A549 (cell line): ENCODE results near the gene ARHGAP20. TPM values are rescaled to one million over a fixed set of nuclear protein-coding genes. Genes with fewer than 3 reads are reported as not detected.

ENCODE experiments used
- ATAC-seq, 2 experiments: fragments of 200-7000 bp in 1 of 2; fragments of >200 bp in 1 of 2; cut with Nextera tagmentation in 1 of 2; cut with Tn5 transposase in 1 of 2; 3 replicates each; pipeline versions ENCODE4 v1.8.0 to v1.9.1; 2018 to 2020; ENCODE audit warnings: mild to moderate bottlenecking in 1 of 2, moderate library complexity in 1 of 2
- CTCF ChIA-PET: fragments of 300-600 bp; sonication (Branson Sonifier 250); formaldehyde crosslinking; extraction: SDS; loops from one replicate; lab custom pipeline; 2021; ENCODE audit warnings: antibody characterized with exemption, inconsistent platforms; lab: Yijun Ruan, JAX
- POLR2A ChIA-PET: fragments of 350-600 bp; formaldehyde crosslinking; extraction: SDS; loops from one replicate; lab custom pipeline; 2021; ENCODE audit warnings: antibody characterized with exemption, inconsistent platforms; lab: Yijun Ruan, JAX
- DNase-seq, 2 experiments: peaks; one replicate each; pipeline versions ENCODE4 v3.0.0 to v3.0.0-alpha.2; 2011 to 2016; ENCODE audit warnings: low read depth in 1 of 2, low spot score in 1 of 2
- FAIRE-seq: peaks from 2 replicates; lab custom pipeline; 2011; peaks lifted over from hg19 to GRCh38; lab: Jason Lieb, UNC
- H3K27ac ChIP-seq, 2 experiments: fragments of >200 bp; sonication (Bioruptor Twin); formaldehyde crosslinking; 3 replicates each; pipeline ENCODE4 v1.5.1; 2016 to 2017
- H3K4me1 ChIP-seq: fragments of >200 bp; sonication (Bioruptor Twin); formaldehyde crosslinking; 3 replicates; pipeline ENCODE4 v1.6.1; 2016
- H3K4me2 ChIP-seq: fragments of >200 bp; sonication (Bioruptor Twin); formaldehyde crosslinking; 3 replicates; pipeline ENCODE4 v1.6.1; 2016
- H3K4me3 ChIP-seq: fragments of >200 bp; sonication (Bioruptor Twin); formaldehyde crosslinking; 3 replicates; pipeline ENCODE4 v1.5.1; 2016
- H3K9me3 ChIP-seq: fragments of >200 bp; sonication (Bioruptor Twin); formaldehyde crosslinking; 3 replicates; pipeline ENCODE4 v1.6.1; 2016
- BHLHE40 ChIP-seq: IDR thresholded peaks from 2 replicates; pipeline ENCODE4 v1.6.1; 2012; ENCODE audit warnings: low read depth, low read length, inconsistent platforms
- CBX2 ChIP-seq: fragments of 200-600 bp; sonication (generic); IDR thresholded peaks from 2 replicates; pipeline ENCODE4 v1.6.1; 2016; ENCODE audit warnings: low read depth, mild to moderate bottlenecking, borderline replicate concordance
- CEBPB ChIP-seq, 2 experiments: fragments of >200 bp in 1 of 2; sonication (Bioruptor Twin) in 1 of 2; formaldehyde crosslinking in 1 of 2; IDR thresholded peaks; 2 replicates each; pipeline ENCODE4 v1.6.1; 2012 to 2016
- CHD2 ChIP-seq: fragments of 150-350 bp; IDR thresholded peaks from 2 replicates; pipeline ENCODE4 v1.6.1; 2014; ENCODE audit warnings: low read length; ENCODE audit not compliant: partially characterized antibody
- EHF ChIP-seq: fragments of 250-450 bp; sonication (Bioruptor Pico); IDR thresholded peaks from 2 replicates; pipeline ENCODE4 v1.5.0; 2020; ENCODE audit warnings: mild to moderate bottlenecking
- EP300 ChIP-seq, 2 experiments: fragments of >200 bp; sonication (Bioruptor Twin); formaldehyde crosslinking; IDR thresholded peaks; 2 replicates in 1 of 2; 3 replicates in 1 of 2; pipeline ENCODE4 v1.6.1; 2016 to 2017
- ESRRA ChIP-seq: fragments of 150-350 bp; IDR thresholded peaks from 2 replicates; pipeline ENCODE4 v1.6.1; 2014; ENCODE audit warnings: mild to moderate bottlenecking, low read length, borderline replicate concordance
- FOXS1 ChIP-seq: fragments of 250-450 bp; sonication (Bioruptor Pico); IDR thresholded peaks from 2 replicates; pipeline ENCODE4 v1.5.0; 2020; ENCODE audit warnings: mild to moderate bottlenecking, moderate library complexity
- HDAC2 ChIP-seq: fragments of 200-600 bp; sonication (generic); IDR thresholded peaks from 2 replicates; pipeline ENCODE4 v1.6.1; 2016
- HEYL ChIP-seq: fragments of 250-450 bp; sonication (Bioruptor Pico); IDR thresholded peaks from 2 replicates; pipeline ENCODE4 v1.8.0; 2021; ENCODE audit warnings: mild to moderate bottlenecking, moderate library complexity
- HOXB13 ChIP-seq: fragments of 250-450 bp; sonication (Bioruptor Pico); IDR thresholded peaks from 2 replicates; pipeline ENCODE4 v1.5.0; 2020; ENCODE audit warnings: low read depth, mild to moderate bottlenecking, moderate library complexity
- KDM5A ChIP-seq: fragments of 200-600 bp; sonication (generic); IDR thresholded peaks from 2 replicates; pipeline ENCODE4 v1.6.1; 2016; ENCODE audit warnings: antibody characterized with exemption, mild to moderate bottlenecking
- MAFK ChIP-seq: fragments of 450-650 bp; IDR thresholded peaks from 2 replicates; pipeline ENCODE4 v1.6.1; 2014; ENCODE audit not compliant: partially characterized antibody
- MAZ ChIP-seq: fragments of 150-350 bp; IDR thresholded peaks from 2 replicates; pipeline ENCODE4 v1.6.1; 2014; ENCODE audit warnings: antibody characterized with exemption, low read depth, low read length, borderline replicate concordance
- NPAS2 ChIP-seq: fragments of 250-450 bp; sonication (Bioruptor Pico); IDR thresholded peaks from 2 replicates; pipeline ENCODE4 v1.8.0; 2022; ENCODE audit warnings: mild to moderate bottlenecking, moderate library complexity, borderline replicate concordance
- PHF8 ChIP-seq: fragments of 200-600 bp; sonication (generic); IDR thresholded peaks from 2 replicates; pipeline ENCODE4 v1.6.1; 2016; ENCODE audit warnings: low read depth, mild to moderate bottlenecking, antibody characterized with exemption, moderate library complexity, borderline replicate concordance
- POLR2A ChIP-seq: IDR thresholded peaks from 2 replicates; pipeline ENCODE4 v1.6.1; 2012; ENCODE audit warnings: mild to moderate bottlenecking, low read length
- POLR2AphosphoS2 ChIP-seq: conservative IDR thresholded peaks from 2 replicates; pipeline ENCODE4 v1.6.1; 2012; ENCODE audit warnings: low read length, improper control_type of control experiment, inconsistent platforms
- RCOR1 ChIP-seq: fragments of 150-350 bp; IDR thresholded peaks from 2 replicates; pipeline ENCODE4 v1.6.1; 2014; ENCODE audit warnings: antibody characterized with exemption, low read length, low read depth
- RFX5 ChIP-seq: fragments of 450-650 bp; IDR thresholded peaks from 2 replicates; pipeline ENCODE4 v1.7.1; 2014; ENCODE audit warnings: antibody characterized with exemption, mild to moderate bottlenecking, moderate library complexity
- RNF2 ChIP-seq: fragments of 200-600 bp; sonication (generic); IDR thresholded peaks from 2 replicates; pipeline ENCODE4 v1.6.1; 2016; ENCODE audit warnings: low read depth, mild to moderate bottlenecking, antibody characterized with exemption, moderate library complexity, borderline replicate concordance
- TP53 ChIP-seq: fragments of 250-450 bp; sonication (Bioruptor Pico); IDR thresholded peaks from 2 replicates; pipeline ENCODE4 v1.5.0; 2021; ENCODE audit warnings: mild to moderate bottlenecking, moderate library complexity
- ZNF302 ChIP-seq: fragments of 250-450 bp; sonication (Bioruptor Pico); IDR thresholded peaks from 2 replicates; pipeline ENCODE4 v1.9.0; 2021; ENCODE audit warnings: inconsistent platforms, mild to moderate bottlenecking, moderate library complexity
- ZSCAN20 ChIP-seq: fragments of 250-450 bp; sonication (Bioruptor Pico); IDR thresholded peaks from 2 replicates; pipeline ENCODE4 v1.8.0; 2022; ENCODE audit warnings: mild to moderate bottlenecking, moderate library complexity
- WGBS: methylation state at CpG from one replicate; pipeline ENCODE4 v1.1.6; 2017; ENCODE audit errors: missing lambda C conversion rate; 5-methylcytosine and 5-hydroxymethylcytosine counted together
- polyA plus RNA-seq, 4 experiments: library from polyadenylated mRNA; depleted of rRNA in 3 of 4; stranded (reverse); fragments of >200 nt; fragmentation: RNase III in 1 of 4; extraction: RNeasy Plus Mini Kit Qiagen cat#74134 plus additional on column Dnase treatment in 1 of 4; gene quantifications; 2 replicates in 3 of 4; 3 replicates in 1 of 4; pipeline ENCODE4 v1.2.3, GENCODE V29; 2011 to 2017
- TF ChIP-seq, protein P1 (sequence below): fragments of 150-350 bp; IDR thresholded peaks from 2 replicates; pipeline ENCODE4 v1.6.1; 2014; ENCODE audit warnings: low read depth, mild to moderate bottlenecking, low read length
- TF ChIP-seq, protein P2 (sequence below): IDR thresholded peaks from 2 replicates; pipeline ENCODE4 v1.6.1; 2012; ENCODE audit warnings: low read depth, borderline replicate concordance
- TF ChIP-seq, protein P3 (sequence below): fragments of 250-450 bp; sonication (Bioruptor Pico); IDR thresholded peaks from 2 replicates; pipeline ENCODE4 v1.5.0; 2021; ENCODE audit warnings: mild to moderate bottlenecking, moderate library complexity, borderline replicate concordance

Gene ARHGAP20
- polyA plus RNA-seq, 2 of the 4 experiments (the other 2 are of a cell fraction), result 0.01 TPM; not detected in 1

DNA sequence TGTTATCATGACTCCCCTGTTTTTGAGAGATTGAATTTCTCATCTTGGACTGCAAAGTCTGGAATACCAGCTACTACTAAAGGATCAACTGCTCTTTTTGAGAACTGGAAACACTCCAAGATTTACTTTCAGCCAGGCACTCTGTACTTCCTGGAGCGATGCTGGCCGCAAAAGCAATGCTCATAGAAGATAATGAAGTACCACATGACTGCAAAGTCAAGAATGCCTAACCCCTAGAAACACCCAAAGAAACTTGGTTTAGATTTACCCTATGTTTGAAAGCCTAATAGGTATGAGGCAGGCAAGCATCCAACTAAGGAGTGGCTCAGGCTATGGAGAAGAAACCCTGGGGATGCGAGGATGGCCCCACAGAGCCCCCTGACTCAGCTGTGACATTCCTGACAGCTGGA is 47.7 kb upstream of the ARHGAP20 start:
- Histone ChIP-seq H3K4me1 (peaks cover 5% of the 10 kb centered on the region; the same call in 2 of the 3 replicates), H3K27ac (no peak overlapping the region), H3K4me2 (no peak overlapping the region), H3K9me3 (no peaks in the 10 kb centered on the region), H3K4me3 (no peak overlapping the region)
- no peak for FAIRE-seq
- POLR2A ChIA-PET, result no interaction called here
- ATAC-seq, result no peak
- CTCF ChIA-PET, result interaction anchor here (0.5 kb wide), 1 partner anchor 147 kb away, joined by 3 read pairs; no protein-coding TSS in a partner anchor
- DNase-seq, result no peak
- TF ChIP-seq RFX5 (no peak), FOXS1 (CRISPR knock-in tag) (no peak), HEYL (no peak)
- WGBS, result 0% methylated on average over 3 of the region's 3 CpGs

DNA sequence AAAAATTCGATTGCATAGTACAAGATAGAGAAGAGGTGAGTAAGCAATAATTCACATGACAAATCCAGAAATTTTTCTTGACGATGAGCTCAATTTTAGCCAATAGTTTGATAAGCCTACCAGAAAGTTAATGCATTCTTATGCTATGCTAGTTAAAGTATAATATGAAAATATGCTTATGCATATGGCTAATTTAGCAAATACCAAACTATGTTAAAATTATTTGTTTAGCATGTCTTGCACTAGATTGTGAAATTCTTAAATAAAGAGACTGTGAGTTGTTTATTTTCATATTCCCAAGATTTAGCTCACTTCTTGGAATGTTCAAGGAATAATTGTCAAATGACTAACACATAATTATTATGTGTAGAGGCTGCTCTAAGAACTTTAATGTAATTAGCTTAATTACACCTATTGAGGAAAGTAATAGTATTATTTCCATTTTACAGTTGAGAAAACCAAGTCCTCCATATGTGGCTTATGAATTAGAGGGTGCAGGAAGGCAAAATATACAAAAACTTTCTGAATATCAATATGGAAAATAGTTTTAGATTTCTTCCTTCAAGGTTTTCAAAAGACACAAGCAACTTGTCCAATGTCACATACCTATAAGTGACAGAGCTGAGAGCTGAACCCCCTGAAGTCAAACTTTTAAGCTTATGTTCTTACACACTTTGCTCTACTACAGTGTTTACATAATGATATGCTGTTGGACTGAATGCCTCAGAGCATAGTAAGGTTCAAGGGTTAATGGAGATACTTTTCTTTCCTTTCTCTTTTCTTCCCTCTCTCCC is 45.9 kb upstream of the ARHGAP20 start:
- ATAC-seq, result no peak
- FAIRE-seq, result no peak
- WGBS, result 42% methylated on average over 2 of the region's 2 CpGs
- H3K4me2 ChIP-seq, result no peak overlapping the region
- ChIA-PET POLR2A (no interaction called here), CTCF (interaction anchor here (1.1 kb wide), 1 partner anchor 11 kb away, joined by 3 read pairs; no protein-coding TSS in a partner anchor)
- H3K27ac ChIP-seq, result no peak overlapping the region
- H3K9me3 ChIP-seq, result no peaks in the 10 kb centered on the region
- DNase-seq, result no peak
- no peak for TF ChIP-seq CBX2
- TF ChIP-seq, protein P1, sequence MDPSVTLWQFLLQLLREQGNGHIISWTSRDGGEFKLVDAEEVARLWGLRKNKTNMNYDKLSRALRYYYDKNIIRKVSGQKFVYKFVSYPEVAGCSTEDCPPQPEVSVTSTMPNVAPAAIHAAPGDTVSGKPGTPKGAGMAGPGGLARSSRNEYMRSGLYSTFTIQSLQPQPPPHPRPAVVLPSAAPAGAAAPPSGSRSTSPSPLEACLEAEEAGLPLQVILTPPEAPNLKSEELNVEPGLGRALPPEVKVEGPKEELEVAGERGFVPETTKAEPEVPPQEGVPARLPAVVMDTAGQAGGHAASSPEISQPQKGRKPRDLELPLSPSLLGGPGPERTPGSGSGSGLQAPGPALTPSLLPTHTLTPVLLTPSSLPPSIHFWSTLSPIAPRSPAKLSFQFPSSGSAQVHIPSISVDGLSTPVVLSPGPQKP, result no peak
- no peak for TF ChIP-seq RCOR1
- TF ChIP-seq MAZ, result no peak
- H3K4me3 ChIP-seq, result no peak overlapping the region
- H3K4me1 ChIP-seq, result no peaks in the 10 kb centered on the region; the same call in 1 of the 3 replicates

DNA sequence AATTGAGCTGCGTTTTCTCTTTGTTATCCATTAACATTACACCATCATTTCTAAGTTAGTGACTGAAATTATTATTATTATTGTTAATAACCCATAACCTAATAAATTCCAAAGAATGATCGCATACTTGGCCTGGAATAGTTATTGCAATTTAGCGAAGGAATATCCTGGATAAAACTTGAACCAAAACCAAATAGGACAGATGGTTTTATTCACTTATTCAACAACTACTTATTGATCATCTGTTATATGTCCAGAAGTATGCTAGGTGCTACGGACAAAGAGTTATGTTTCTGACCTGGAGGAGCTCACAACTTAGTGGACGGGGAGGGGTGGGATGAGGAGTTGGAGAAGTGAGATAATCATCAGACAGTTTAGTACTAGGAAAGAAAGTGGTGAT is 44.8 kb upstream of the ARHGAP20 start:
- Histone ChIP-seq H3K27ac (no peak overlapping the region), H3K4me2 (no peak overlapping the region), H3K9me3 (no peaks in the 10 kb centered on the region), H3K4me1 (no peaks in the 10 kb centered on the region), H3K4me3 (no peak overlapping the region)
- ChIA-PET POLR2A (no interaction called here), CTCF (no interaction called here)
- 15% methylated on average over 5 of the region's 5 CpGs for WGBS
- no peak for FAIRE-seq
- no peak for ATAC-seq
- TF ChIP-seq, protein P2, sequence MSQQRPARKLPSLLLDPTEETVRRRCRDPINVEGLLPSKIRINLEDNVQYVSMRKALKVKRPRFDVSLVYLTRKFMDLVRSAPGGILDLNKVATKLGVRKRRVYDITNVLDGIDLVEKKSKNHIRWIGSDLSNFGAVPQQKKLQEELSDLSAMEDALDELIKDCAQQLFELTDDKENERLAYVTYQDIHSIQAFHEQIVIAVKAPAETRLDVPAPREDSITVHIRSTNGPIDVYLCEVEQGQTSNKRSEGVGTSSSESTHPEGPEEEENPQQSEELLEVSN, result no peak
- TF ChIP-seq HEYL (no peak), MAFK (no peak), EHF (CRISPR knock-in tag) (no peak), RNF2 (no peak), BHLHE40 (no peak), HOXB13 (CRISPR knock-in tag) (no peak), EP300 (IDR thresholded peaks at IDR 0.05) (no peak)
- TF ChIP-seq, protein P3, sequence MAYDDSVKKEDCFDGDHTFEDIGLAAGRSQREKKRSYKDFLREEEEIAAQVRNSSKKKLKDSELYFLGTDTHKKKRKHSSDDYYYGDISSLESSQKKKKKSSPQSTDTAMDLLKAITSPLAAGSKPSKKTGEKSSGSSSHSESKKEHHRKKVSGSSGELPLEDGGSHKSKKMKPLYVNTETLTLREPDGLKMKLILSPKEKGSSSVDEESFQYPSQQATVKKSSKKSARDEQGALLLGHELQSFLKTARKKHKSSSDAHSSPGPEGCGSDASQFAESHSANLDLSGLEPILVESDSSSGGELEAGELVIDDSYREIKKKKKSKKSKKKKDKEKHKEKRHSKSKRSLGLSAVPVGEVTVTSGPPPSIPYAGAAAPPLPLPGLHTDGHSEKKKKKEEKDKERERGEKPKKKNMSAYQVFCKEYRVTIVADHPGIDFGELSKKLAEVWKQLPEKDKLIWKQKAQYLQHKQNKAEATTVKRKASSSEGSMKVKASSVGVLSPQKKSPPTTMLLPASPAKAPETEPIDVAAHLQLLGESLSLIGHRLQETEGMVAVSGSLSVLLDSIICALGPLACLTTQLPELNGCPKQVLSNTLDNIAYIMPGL (CRISPR knock-in tag), result no peak
- TF ChIP-seq, all 56 proteins: peak for 0
- no peak for DNase-seq

DNA sequence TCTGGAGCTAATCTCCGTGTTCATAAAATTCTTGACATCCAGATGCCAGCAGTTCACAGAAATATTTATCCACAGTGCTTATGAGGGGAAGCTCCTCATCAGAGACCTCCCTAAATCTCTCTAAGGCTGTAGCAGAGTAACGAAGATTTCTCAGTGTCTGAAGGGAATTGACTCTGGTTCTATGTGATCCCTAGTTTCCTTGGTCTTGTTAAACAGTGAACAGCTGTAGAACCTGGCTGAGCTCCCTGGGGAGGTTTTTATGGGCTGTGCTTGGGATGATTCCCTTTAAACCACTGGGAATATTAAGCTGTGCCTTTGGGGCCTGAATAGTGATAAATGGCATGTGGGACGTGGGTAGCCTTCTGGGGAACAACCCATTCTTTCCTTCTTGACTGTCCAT is 43.7 kb upstream of the ARHGAP20 start:
- ATAC-seq (no peak), DNase-seq (no peak), FAIRE-seq (no peak)
- no peak overlapping the region for H3K27ac ChIP-seq
- TF ChIP-seq HDAC2 (no peak), CBX2 (no peak), POLR2A (no peak), ZNF302 (CRISPR knock-in tag) (no peak), EP300 (IDR thresholded peaks at IDR 0.05) (no peak), CHD2 (no peak), HEYL (no peak), ESRRA (no peak), POLR2AphosphoS2 (no peak), MAZ (no peak), PHF8 (no peak), KDM5A (no peak), ZSCAN20 (CRISPR knock-in tag) (no peak), TP53 (CRISPR knock-in tag) (no peak), NPAS2 (CRISPR knock-in tag) (no peak), CEBPB (IDR thresholded peaks at IDR 0.05) (no peak)
- H3K4me3 ChIP-seq, result no peak overlapping the region
- H3K9me3 ChIP-seq, result no peaks in the 10 kb centered on the region
- no peaks in the 10 kb centered on the region for H3K4me1 ChIP-seq
- POLR2A ChIA-PET, result no interaction called here
- no peak overlapping the region for H3K4me2 ChIP-seq
- CTCF ChIA-PET, result no interaction called here
- 0% methylated on average over 2 of the region's 3 CpGs for WGBS
